A673 (cell line): ENCODE data around the gene NOD2. TPM values are rescaled to one million over a fixed set of nuclear protein-coding genes. Genes with fewer than 3 reads are reported as not detected.

ENCODE experiments used
- BruUV-seq: library from RNA; stranded (reverse); fragments of 400-500 nt; replicated peaks from 2 replicates; lab custom pipeline; 2021; lab: Mats Ljungman, UMichigan
- CTCF ChIA-PET: fragments of 300-600 bp; sonication (Branson Sonifier 250); formaldehyde crosslinking; loops from one replicate; lab custom pipeline; 2022; ENCODE audit warnings: antibody characterized with exemption; lab: Charles Lee
- POLR2A ChIA-PET: fragments of 300-600 bp; sonication (Branson Sonifier 250); formaldehyde crosslinking; loops from one replicate; lab custom pipeline; 2022; ENCODE audit warnings: antibody characterized with exemption; ENCODE audit not compliant: low non-redundant PET; lab: Charles Lee
- DNase-seq: peaks from one replicate; pipeline ENCODE4 v3.0.0-alpha.2; 2015; ENCODE audit warnings: low spot score
- H3K27ac ChIP-seq: fragments of 200-600 bp; sonication (generic); 2 replicates; pipeline ENCODE4 v1.5.1; 2016; ENCODE audit warnings: mixed run types, low read depth, mild to moderate bottlenecking, mixed read lengths, antibody characterized with exemption, low read length; ENCODE audit not compliant: poor library complexity, severe bottlenecking
- H3K27me3 ChIP-seq: fragments of 200-600 bp; sonication (generic); replicated peaks from 2 replicates; pipeline ENCODE4 v1.6.1; 2017; ENCODE audit warnings: mixed run types, low read depth, mild to moderate bottlenecking, mixed read lengths, antibody characterized with exemption, low read length; ENCODE audit not compliant: insufficient read depth, poor library complexity
- H3K36me3 ChIP-seq: fragments of 200-600 bp; sonication (generic); 2 replicates; pipeline ENCODE4 v1.6.1; 2016; ENCODE audit warnings: mixed run types, mild to moderate bottlenecking, mixed read lengths, antibody characterized with exemption, low read length; ENCODE audit not compliant: insufficient read depth, poor library complexity, severe bottlenecking
- H3K4me1 ChIP-seq: fragments of 200-600 bp; sonication (generic); 2 replicates; pipeline ENCODE4 v1.6.1; 2017; ENCODE audit warnings: mixed run types, mild to moderate bottlenecking, mixed read lengths, antibody characterized with exemption, low read length; ENCODE audit not compliant: insufficient read depth, poor library complexity, severe bottlenecking
- H3K4me3 ChIP-seq: fragments of 200-600 bp; sonication (generic); 2 replicates; pipeline ENCODE4 v1.5.1; 2016; ENCODE audit warnings: low read depth, mixed run types, mild to moderate bottlenecking, mixed read lengths, low read length; ENCODE audit not compliant: poor library complexity, severe bottlenecking
- H3K9me3 ChIP-seq: fragments of 200-600 bp; sonication (generic); 2 replicates; pipeline ENCODE4 v1.6.1; 2016; ENCODE audit warnings: mixed run types, low read depth, mild to moderate bottlenecking, mixed read lengths, antibody characterized with exemption, low read length; ENCODE audit not compliant: poor library complexity, severe bottlenecking
- EZH2 ChIP-seq: fragments of 200-600 bp; sonication (generic); IDR thresholded peaks from 2 replicates; pipeline ENCODE4 v1.6.1; 2017; ENCODE audit warnings: borderline replicate concordance, low read depth, mild to moderate bottlenecking, mixed read lengths, antibody characterized with exemption, low read length; ENCODE audit not compliant: poor library complexity, severe bottlenecking
- intact Hi-C: fragments of 100-400 bp; cut with micrococcal nuclease; formaldehyde crosslinking; loops from one replicate; pipeline ENCODE4 v1.10.0; 2022; ENCODE audit not compliant: unreplicated experiment
- total RNA-seq: library from RNA; stranded (reverse); gene quantifications from 2 replicates; pipeline ENCODE4 v1.2.3, GENCODE V29; 2021
- TF ChIP-seq, protein P1 (sequence below): fragments of 300-800, 200-600 bp; sonication (generic); conservative IDR thresholded peaks from 2 replicates; pipeline ENCODE4 v1.5.1; 2017; ENCODE audit warnings: low read depth, mild to moderate bottlenecking, antibody characterized with exemption, low read length, moderate library complexity, mixed read lengths

The NOD2 gene
- total RNA-seq, 1 experiment from 2014 or later: not detected

- Histone ChIP-seq H3K4me3 (no peak overlapping the region), H3K27me3 (peaks cover 23% of the 10 kb centered on the region), H3K4me1 (no peaks in the 10 kb centered on the region), H3K36me3 (no peaks in the 10 kb centered on the region), H3K9me3 (no peaks in the 10 kb centered on the region), H3K27ac (no peak overlapping the region)
- BruUV-seq: no TSS peak
- CTCF ChIA-PET: no interaction called here
- no peak for TF ChIP-seq EZH2
- TF ChIP-seq, protein P1, sequence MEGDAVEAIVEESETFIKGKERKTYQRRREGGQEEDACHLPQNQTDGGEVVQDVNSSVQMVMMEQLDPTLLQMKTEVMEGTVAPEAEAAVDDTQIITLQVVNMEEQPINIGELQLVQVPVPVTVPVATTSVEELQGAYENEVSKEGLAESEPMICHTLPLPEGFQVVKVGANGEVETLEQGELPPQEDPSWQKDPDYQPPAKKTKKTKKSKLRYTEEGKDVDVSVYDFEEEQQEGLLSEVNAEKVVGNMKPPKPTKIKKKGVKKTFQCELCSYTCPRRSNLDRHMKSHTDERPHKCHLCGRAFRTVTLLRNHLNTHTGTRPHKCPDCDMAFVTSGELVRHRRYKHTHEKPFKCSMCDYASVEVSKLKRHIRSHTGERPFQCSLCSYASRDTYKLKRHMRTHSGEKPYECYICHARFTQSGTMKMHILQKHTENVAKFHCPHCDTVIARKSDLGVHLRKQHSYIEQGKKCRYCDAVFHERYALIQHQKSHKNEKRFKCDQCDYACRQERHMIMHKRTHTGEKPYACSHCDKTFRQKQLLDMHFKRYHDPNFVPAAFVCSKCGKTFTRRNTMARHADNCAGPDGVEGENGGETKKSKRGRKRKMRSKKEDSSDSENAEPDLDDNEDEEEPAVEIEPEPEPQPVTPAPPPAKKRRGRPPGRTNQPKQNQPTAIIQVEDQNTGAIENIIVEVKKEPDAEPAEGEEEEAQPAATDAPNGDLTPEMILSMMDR: no peak
- intact Hi-C loops: no loop called here
- POLR2A ChIA-PET: no interaction called here
- no peak for DNase-seq
These were observed 5.3 kb upstream of the NOD2 start for GRCh38 chr16:50688083-50688482.

GRCh38 chr16:50688867-50689266 lies 4.5 kb upstream of the NOD2 start:
- CTCF ChIA-PET: no interaction called here
- BruUV-seq: no TSS peak
- Histone ChIP-seq H3K27ac (no peak overlapping the region), H3K9me3 (no peaks in the 10 kb centered on the region), H3K4me3 (no peak overlapping the region), H3K27me3 (peaks cover 30% of the 10 kb centered on the region), H3K36me3 (no peaks in the 10 kb centered on the region), H3K4me1 (no peaks in the 10 kb centered on the region)
- no peak for DNase-seq
- POLR2A ChIA-PET: no interaction called here
- TF ChIP-seq EZH2: no peak
- TF ChIP-seq, protein P1: no peak
- intact Hi-C loops: no loop called here

- no peak for TF ChIP-seq EZH2
- TF ChIP-seq, protein P1: no peak
- peaks cover 36% of the 10 kb centered on the region for H3K27me3 ChIP-seq
- H3K27ac ChIP-seq: no peak overlapping the region
- CTCF ChIA-PET: no interaction called here
- H3K4me1 ChIP-seq: no peaks in the 10 kb centered on the region
- DNase-seq: no peak
- no peaks in the 10 kb centered on the region for H3K9me3 ChIP-seq
- no peak overlapping the region for H3K4me3 ChIP-seq
- POLR2A ChIA-PET: no interaction called here
- no TSS peak for BruUV-seq
- intact Hi-C loops: no loop called here
- H3K36me3 ChIP-seq: no peaks in the 10 kb centered on the region
These were observed 3.2 kb upstream of the NOD2 start for GRCh38 chr16:50690177-50690576.
